Kidney tubule cell (primary cell): ENCODE measurements around the gene PPP1R26.
"Not testable (repeated sequence)": the region's sequence is repeated elsewhere in the genome, so short reads cannot be mapped to it uniquely, and the experiment has no call there.

Experiments
- DNase-seq: peaks from one replicate; pipeline ENCODE4 v3.0.0-alpha.2; 2018; ENCODE audit warnings: low spot score

Gene PPP1R26

GRCh38 chr9:135521608-135522095 is 42.1 kb downstream of the PPP1R26 start:
- no peak for DNase-seq

GRCh38 chr9:135522137-135522877 is 42.7 kb downstream of the PPP1R26 start:
- DNase-seq = no peak

- DNase-seq = no peak
Measured at GRCh38 chr9:135522931-135523330, 43.3 kb downstream of the PPP1R26 start.

- DNase-seq = no peak
Measured at GRCh38 chr9:135523521-135524129, 44.0 kb downstream of the PPP1R26 start.

- peak; percentile 51 for DNase-seq
Measured at GRCh38 chr9:135524130-135524861, 44.7 kb downstream of the PPP1R26 start.

GRCh38 chr9:135525241-135526088 is 45.9 kb downstream of the PPP1R26 start:
- DNase-seq = no peak

GRCh38 chr9:135526089-135526729 is 46.6 kb downstream of the PPP1R26 start:
- DNase-seq = no peak

- no peak for DNase-seq
Measured at GRCh38 chr9:135526730-135527571, 47.4 kb downstream of the PPP1R26 start.

- not testable (repeated sequence) for DNase-seq
Measured at GRCh38 chr9:135528842-135529435, 49.4 kb downstream of the PPP1R26 start.

- DNase-seq = no peak
Measured at GRCh38 chr9:135530146-135530545, 50.6 kb downstream of the PPP1R26 start.

GRCh38 chr9:135531096-135531495 is 51.5 kb downstream of the PPP1R26 start:
- DNase-seq = no peak

GRCh38 chr9:135533113-135533512 is 53.5 kb downstream of the PPP1R26 start:
- DNase-seq = no peak

- no peak for DNase-seq
Measured at GRCh38 chr9:135533674-135534073, 54.1 kb downstream of the PPP1R26 start.

GRCh38 chr9:135534192-135534711 is 54.7 kb downstream of the PPP1R26 start:
- not testable (repeated sequence) for DNase-seq

GRCh38 chr9:135534826-135535225 is 55.2 kb downstream of the PPP1R26 start:
- DNase-seq = not testable (repeated sequence)

GRCh38 chr9:135535631-135536030 is 56.0 kb downstream of the PPP1R26 start:
- DNase-seq = not testable (repeated sequence)

GRCh38 chr9:135536216-135536615 is 56.6 kb downstream of the PPP1R26 start:
- DNase-seq = no peak
